NCI-H69 (cell line): ENCODE data around the gene ROPN1L.

Experiments
- DNase-seq: peaks from one replicate; lab custom pipeline; 2025; lab: John Stamatoyannopoulos, UW

ROPN1L gene

GRCh38 chr5:10427978-10428377, 13.7 kb upstream of the ROPN1L start:
- no peak for DNase-seq

GRCh38 chr5:10431415-10431814, 10.3 kb upstream of the ROPN1L start:
- DNase-seq = no peak

GRCh38 chr5:10432059-10433008, 9.3 kb upstream of the ROPN1L start:
- peak; percentile 21 for DNase-seq

- no peak for DNase-seq
These were observed 7.3 kb upstream of the ROPN1L start for GRCh38 chr5:10434392-10434791.

- no peak for DNase-seq
These were observed 3.4 kb upstream of the ROPN1L start for GRCh38 chr5:10438301-10438700.

- DNase-seq = peak; percentile 31
These were observed 2.0 kb upstream of the ROPN1L start for GRCh38 chr5:10439692-10440091.

- peak; percentile 50 for DNase-seq
These were observed 1.2 kb upstream of the ROPN1L start for GRCh38 chr5:10440367-10440990.

- DNase-seq = no peak
These were observed 335 bp downstream of the ROPN1L start for GRCh38 chr5:10441992-10442435.

GRCh38 chr5:10442576-10442975, 897 bp downstream of the ROPN1L start:
- DNase-seq = no peak

- DNase-seq = no peak
These were observed 3.7 kb downstream of the ROPN1L start for GRCh38 chr5:10445352-10445751.

GRCh38 chr5:10446490-10446889, 4.8 kb downstream of the ROPN1L start:
- DNase-seq = no peak

- no peak for DNase-seq
These were observed 5.4 kb downstream of the ROPN1L start for GRCh38 chr5:10447041-10447440.

GRCh38 chr5:10448754-10449360, 7.2 kb downstream of the ROPN1L start:
- no peak for DNase-seq

- DNase-seq = peak; percentile 88
These were observed 9.6 kb downstream of the ROPN1L start for GRCh38 chr5:10451137-10451824.

- peak; percentile 88 for DNase-seq
These were observed 11.2 kb downstream of the ROPN1L start for GRCh38 chr5:10452768-10453331.

- DNase-seq = no peak
These were observed 11.9 kb downstream of the ROPN1L start for GRCh38 chr5:10453545-10453944.

GRCh38 chr5:10454591-10455276, 13.1 kb downstream of the ROPN1L start:
- no peak for DNase-seq

GRCh38 chr5:10455277-10455670, 13.6 kb downstream of the ROPN1L start:
- DNase-seq = peak; percentile 35

GRCh38 chr5:10456583-10457420, 15.1 kb downstream of the ROPN1L start:
- no peak for DNase-seq
